Kidney epithelial cell (primary cell): ENCODE data around the gene LZTFL1. TPM values are rescaled to one million over a fixed set of nuclear protein-coding genes. Genes with fewer than 3 reads are reported as not detected.
A peak's percentile ranks its signal among the peaks of the same experiment; 100 is the strongest.

ENCODE experiments used
- DNase-seq: peaks from one replicate; pipeline ENCODE4 v3.0.0-alpha.2; 2010; ENCODE audit warnings: low read depth
- H3K27me3 ChIP-seq: 2 replicates; pipeline ENCODE4 v1.6.0; 2011; ENCODE audit warnings: low read length; ENCODE audit not compliant: control insufficient read depth, insufficient read depth
- H3K36me3 ChIP-seq: 2 replicates; pipeline ENCODE4 v1.5.1; 2011; ENCODE audit warnings: low read length; ENCODE audit not compliant: control insufficient read depth, insufficient read depth
- H3K4me3 ChIP-seq: 2 replicates; pipeline ENCODE4 v1.5.1; 2011; ENCODE audit warnings: low read depth, mild to moderate bottlenecking, control low read depth, low read length
- CTCF ChIP-seq: IDR thresholded peaks from 2 replicates; pipeline ENCODE4 v1.5.1; 2011; ENCODE audit warnings: mild to moderate bottlenecking, moderate library complexity, low read length, control low read depth, inconsistent platforms; ENCODE audit not compliant: insufficient read depth, poor library complexity, severe bottlenecking
- total RNA-seq: library from RNA; depleted of rRNA; stranded (reverse); fragments of >200 nt; gene quantifications from 2 replicates; pipeline ENCODE4 v1.2.3, GENCODE V29; 2015

LZTFL1 gene
- total RNA-seq, 1 donor from 2014 or later, result 28.2 TPM

GRCh38 chr3:45842851-45843625 is 1.1 kb upstream of the LZTFL1 start:
- no peak for DNase-seq
- H3K4me3 ChIP-seq, result no peak overlapping the region
- H3K36me3 ChIP-seq, result no peaks in the 10 kb centered on the region
- H3K27me3 ChIP-seq, result peaks cover 2% of the 10 kb centered on the region
- TF ChIP-seq CTCF, result no peak

DNA sequence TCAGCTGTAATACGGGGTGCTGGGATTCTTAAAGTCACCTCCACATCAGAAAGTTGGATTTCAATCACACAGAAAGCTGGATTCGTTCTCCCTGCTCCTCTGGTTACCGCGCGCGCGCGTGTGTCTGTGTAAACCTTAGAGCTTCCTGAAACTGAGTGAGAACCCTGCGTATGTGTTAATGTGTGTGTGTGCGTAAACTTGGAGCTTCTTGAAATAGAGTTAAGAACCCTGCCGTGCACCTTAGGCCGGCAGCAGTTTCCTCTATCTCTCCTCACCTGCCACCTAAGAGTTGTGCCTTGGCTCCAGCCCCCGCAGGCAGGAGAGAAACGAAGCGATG is 531 bp downstream of the LZTFL1 start:
- H3K4me3 ChIP-seq, result peak overlapping the region; percentile 89
- DNase-seq, result no peak
- no peak for TF ChIP-seq CTCF

GRCh38 chr3:45838466-45838865 is 3.5 kb downstream of the LZTFL1 start:
- Histone ChIP-seq H3K4me3 (no peak overlapping the region), H3K36me3 (no peaks in the 10 kb centered on the region), H3K27me3 (no peaks in the 10 kb centered on the region)
- DNase-seq, result no peak
- no peak for TF ChIP-seq CTCF

More for the DNA sequence above, 531 bp downstream of the LZTFL1 start:
- H3K36me3 ChIP-seq, result no peaks in the 10 kb centered on the region
- no peaks in the 10 kb centered on the region for H3K27me3 ChIP-seq

GRCh38 chr3:45832699-45833098 is 9.2 kb downstream of the LZTFL1 start:
- no peak for DNase-seq
- Histone ChIP-seq H3K27me3 (no peaks in the 10 kb centered on the region), H3K4me3 (no peak overlapping the region), H3K36me3 (no peaks in the 10 kb centered on the region)
- TF ChIP-seq CTCF, result peak; percentile 51

- no peak for TF ChIP-seq CTCF
- Histone ChIP-seq H3K27me3 (no peaks in the 10 kb centered on the region), H3K4me3 (no peak overlapping the region), H3K36me3 (no peaks in the 10 kb centered on the region)
- DNase-seq, result no peak
Measured at GRCh38 chr3:45830121-45830520, 11.8 kb downstream of the LZTFL1 start.

DNA sequence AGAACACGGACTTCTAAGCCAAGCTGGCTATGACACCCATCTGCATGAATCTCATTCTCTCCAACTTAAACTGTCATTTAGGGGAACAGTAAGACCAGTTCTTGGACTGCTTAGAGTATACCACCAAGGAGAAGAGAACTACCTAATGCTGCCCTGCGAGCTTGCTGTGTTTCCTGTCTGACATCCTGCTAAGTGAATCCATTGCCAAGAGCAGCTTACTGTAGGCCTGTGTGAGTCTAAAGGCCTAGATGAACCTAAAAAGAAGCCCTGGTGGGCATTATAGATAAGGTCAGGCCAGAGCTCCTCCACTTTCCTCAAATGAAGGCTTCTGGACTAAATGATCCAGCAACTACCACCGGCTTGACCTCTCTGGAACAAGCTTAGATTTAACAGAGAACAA is 15.0 kb downstream of the LZTFL1 start:
- no peaks in the 10 kb centered on the region for H3K36me3 ChIP-seq
- no peak overlapping the region for H3K4me3 ChIP-seq
- no peak for TF ChIP-seq CTCF
- DNase-seq, result no peak
- H3K27me3 ChIP-seq, result no peaks in the 10 kb centered on the region
